Stimulated activated naive B cell treated with anti-CD40 and anti-IgM and Interleukin-4, amounts not matched to agents 10 μg/mL and 1 μg/mL and 100 μg/mL, for 72 hours (primary cell): ENCODE measurements around the gene EIF4G1.
A peak's percentile ranks its signal among the peaks of the same experiment; 100 is the strongest.
"Not testable (repeated sequence)": the region's sequence is repeated elsewhere in the genome, so short reads cannot be mapped to it uniquely, and the experiment has no call there.

Experiments used
- ATAC-seq, 2 donors: fragments of 150-1000 bp; cut with Tn5 transposase; replicated peaks; 2 replicates each; pipeline ENCODE4 v1.10.0; 2021; ENCODE audit warnings: moderate library complexity in 1 of 2
- DNase-seq: peaks from one replicate; pipeline ENCODE4 v3.0.0; 2021
- H3K27ac Mint-ChIP-seq: one replicate; pipeline ENCODE4 v1.8.0; 2022; ENCODE audit warnings: mild to moderate bottlenecking, mixed read lengths
- H3K27me3 Mint-ChIP-seq, 2 donors: one replicate each; pipeline ENCODE4 v1.8.0; 2022; ENCODE audit warnings: mixed read lengths in 2 of 2
- H3K36me3 Mint-ChIP-seq, 2 donors: one replicate each; pipeline ENCODE4 v1.8.0; 2022; ENCODE audit warnings: mixed read lengths in 2 of 2, mild to moderate bottlenecking in 1 of 2
- H3K4me1 Mint-ChIP-seq, 2 donors: one replicate each; pipeline ENCODE4 v1.8.0; 2022; ENCODE audit warnings: mixed read lengths in 2 of 2, mild to moderate bottlenecking in 1 of 2
- H3K4me3 Mint-ChIP-seq, 2 donors: one replicate each; pipeline ENCODE4 v1.8.0; 2022; ENCODE audit warnings: mild to moderate bottlenecking in 2 of 2, mixed read lengths in 2 of 2, moderate library complexity in 1 of 2
- H3K9me3 Mint-ChIP-seq, 2 donors: one replicate each; pipeline ENCODE4 v1.8.0; 2022; ENCODE audit warnings: mixed read lengths in 2 of 2, mild to moderate bottlenecking in 1 of 2

EIF4G1 gene

GRCh38 chr3:184334470-184335158 is 20.2 kb downstream of the EIF4G1 start:
- H3K36me3 Mint-ChIP-seq = peaks cover 44 to 56% of the 10 kb centered on the region in 2 donors
- H3K27me3 Mint-ChIP-seq = no peaks in the 10 kb centered on the region
- no peaks in the 10 kb centered on the region for H3K9me3 Mint-ChIP-seq
- peak overlapping the region; percentile 21 to 31 for H3K4me3 Mint-ChIP-seq
- DNase-seq (no peak), ATAC-seq (peak in 1 of 2 donors; percentile 20)
- H3K27ac Mint-ChIP-seq = peak overlapping the region; percentile 77
- peaks cover 35 to 65% of the 10 kb centered on the region in 2 donors for H3K4me1 Mint-ChIP-seq

DNA sequence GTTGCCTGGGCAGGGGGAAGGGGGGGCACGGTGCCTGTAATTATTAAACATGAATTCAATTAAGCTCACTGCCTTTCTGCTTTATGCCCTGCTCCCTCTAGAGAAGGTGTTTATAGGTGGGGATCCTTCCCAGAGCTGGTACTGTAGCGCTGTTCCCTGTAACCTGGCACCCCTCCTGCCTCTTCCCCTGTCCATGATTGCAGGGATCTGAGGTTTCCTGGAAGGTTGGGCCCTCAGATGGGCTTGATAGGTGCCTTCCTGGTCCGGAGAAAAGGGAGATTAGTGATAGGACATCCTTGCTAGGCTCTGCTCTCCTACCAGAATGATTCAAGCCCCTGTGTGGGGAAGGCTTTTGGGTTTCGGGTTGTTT is 20.9 kb downstream of the EIF4G1 start:
- Mint-ChIP-seq H3K27me3 (no peaks in the 10 kb centered on the region), H3K9me3 (no peaks in the 10 kb centered on the region), H3K4me1 (peaks cover 35 to 62% of the 10 kb centered on the region in 2 donors), H3K27ac (peak overlapping the region; percentile 85), H3K36me3 (peaks cover 41 to 52% of the 10 kb centered on the region in 2 donors), H3K4me3 (peak overlapping the region; percentile 91 to 95)
- DNase-seq (no peak), ATAC-seq (peak in 1 of 2 donors; percentile 2)

- Mint-ChIP-seq H3K4me3 (peak overlapping the region; percentile 91 to 95), H3K36me3 (peaks cover 42 to 56% of the 10 kb centered on the region in 2 donors), H3K4me1 (peaks cover 39 to 62% of the 10 kb centered on the region in 2 donors), H3K27me3 (no peaks in the 10 kb centered on the region), H3K9me3 (no peaks in the 10 kb centered on the region), H3K27ac (peak overlapping the region; percentile 94)
- peak; percentile 69 to 81 for ATAC-seq
- DNase-seq = peak; percentile 77
Observed at GRCh38 chr3:184335661-184336546, 21.5 kb downstream of the EIF4G1 start.

- Mint-ChIP-seq H3K4me1 (peaks cover 40 to 62% of the 10 kb centered on the region in 2 donors), H3K4me3 (peak overlapping the region; percentile 91 to 95), H3K36me3 (peaks cover 37 to 54% of the 10 kb centered on the region in 2 donors), H3K27me3 (no peaks in the 10 kb centered on the region), H3K9me3 (no peaks in the 10 kb centered on the region), H3K27ac (peak overlapping the region; percentile 94)
- DNase-seq = no peak
- ATAC-seq = peak; percentile 13 to 26
Observed at GRCh38 chr3:184336547-184337398, 22.4 kb downstream of the EIF4G1 start.

GRCh38 chr3:184337399-184337714 is 23.0 kb downstream of the EIF4G1 start, which contains the start of gene FAM131A:
Gene FAM131A (plus strand): TSS chr3:184337600. CDS start chr3:184337631, 31 bp downstream.
- Mint-ChIP-seq H3K36me3 (peaks cover 34 to 50% of the 10 kb centered on the region in 2 donors), H3K4me3 (peak within 1 kb of the TSS; percentile 91 to 95), H3K4me1 (peaks cover 40 to 60% of the 10 kb centered on the region in 2 donors), H3K27ac (peak within 1 kb of the TSS; percentile 94), H3K9me3 (no peaks in the 10 kb centered on the region), H3K27me3 (no peaks in the 10 kb centered on the region)
- DNase-seq (no peak), ATAC-seq (no peak)

GRCh38 chr3:184337981-184338380 is 23.6 kb downstream of the EIF4G1 start:
- H3K4me1 Mint-ChIP-seq = peaks cover 37 to 54% of the 10 kb centered on the region in 2 donors
- H3K27ac Mint-ChIP-seq = no peak overlapping the region
- H3K4me3 Mint-ChIP-seq = peak overlapping the region in 1 of 2 donors; percentile 18
- H3K27me3 Mint-ChIP-seq = no peaks in the 10 kb centered on the region
- no peaks in the 10 kb centered on the region for H3K9me3 Mint-ChIP-seq
- ATAC-seq (no peak), DNase-seq (no peak)
- peaks cover 32 to 48% of the 10 kb centered on the region in 2 donors for H3K36me3 Mint-ChIP-seq

- H3K4me1 Mint-ChIP-seq = peaks cover 33 to 48% of the 10 kb centered on the region in 2 donors
- peaks cover 31 to 48% of the 10 kb centered on the region in 2 donors for H3K36me3 Mint-ChIP-seq
- no peaks in the 10 kb centered on the region for H3K27me3 Mint-ChIP-seq
- no peaks in the 10 kb centered on the region for H3K9me3 Mint-ChIP-seq
- peak overlapping the region in 1 of 2 donors; percentile 36 for H3K4me3 Mint-ChIP-seq
- ATAC-seq = no peak
- peak overlapping the region; percentile 75 for H3K27ac Mint-ChIP-seq
- DNase-seq = no peak
Observed at GRCh38 chr3:184338511-184338945, 24.1 kb downstream of the EIF4G1 start.

DNA sequence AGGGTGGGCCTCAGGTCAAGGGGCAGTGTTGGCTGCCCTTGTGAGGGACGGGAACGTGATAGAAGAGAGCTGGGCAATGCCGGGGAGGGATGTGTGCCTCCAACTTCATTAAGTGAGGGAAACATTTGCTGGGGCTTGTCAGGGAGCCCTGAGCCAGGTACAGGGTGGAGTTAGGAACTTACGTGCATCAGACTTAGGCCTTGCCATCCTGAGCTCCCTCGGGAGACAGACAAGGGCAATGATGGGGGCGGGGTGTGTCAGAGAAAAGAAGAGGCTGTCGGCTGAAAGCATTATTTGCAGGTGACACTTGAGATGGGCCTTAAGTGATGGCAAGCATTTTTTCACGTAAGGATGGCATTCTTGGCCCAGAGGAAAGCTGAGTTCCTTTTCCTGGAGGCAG is 24.6 kb downstream of the EIF4G1 start:
- Mint-ChIP-seq H3K9me3 (no peaks in the 10 kb centered on the region), H3K4me3 (peak overlapping the region in 1 of 2 donors; percentile 36), H3K4me1 (peaks cover 29 to 43% of the 10 kb centered on the region in 2 donors), H3K27ac (peak overlapping the region; percentile 75), H3K27me3 (no peaks in the 10 kb centered on the region), H3K36me3 (peaks cover 28 to 44% of the 10 kb centered on the region in 2 donors)
- no peak for DNase-seq
- no peak for ATAC-seq

- not testable (repeated sequence) for H3K9me3 Mint-ChIP-seq, H3K4me3 Mint-ChIP-seq, DNase-seq, ATAC-seq, H3K27ac Mint-ChIP-seq, H3K27me3 Mint-ChIP-seq
- H3K36me3 Mint-ChIP-seq = peaks cover 25 to 42% of the 10 kb centered on the region in 2 donors
- peaks cover 26 to 39% of the 10 kb centered on the region in 2 donors for H3K4me1 Mint-ChIP-seq
Observed at GRCh38 chr3:184339451-184340135, 25.2 kb downstream of the EIF4G1 start.

GRCh38 chr3:184341925-184342324 is 27.5 kb downstream of the EIF4G1 start:
- H3K36me3 Mint-ChIP-seq = peaks cover 30 to 47% of the 10 kb centered on the region in 2 donors
- ATAC-seq (no peak), DNase-seq (no peak)
- H3K27ac Mint-ChIP-seq = peak overlapping the region; percentile 51
- no peaks in the 10 kb centered on the region for H3K27me3 Mint-ChIP-seq
- no peaks in the 10 kb centered on the region for H3K9me3 Mint-ChIP-seq
- peaks cover 19 to 27% of the 10 kb centered on the region in 2 donors for H3K4me1 Mint-ChIP-seq
- H3K4me3 Mint-ChIP-seq = no peak overlapping the region

GRCh38 chr3:184343200-184343876 is 28.9 kb downstream of the EIF4G1 start:
- no peak for ATAC-seq
- Mint-ChIP-seq H3K9me3 (no peaks in the 10 kb centered on the region), H3K27ac (no peak overlapping the region), H3K36me3 (peaks cover 24 to 37% of the 10 kb centered on the region in 2 donors), H3K4me3 (no peak overlapping the region), H3K27me3 (no peaks in the 10 kb centered on the region), H3K4me1 (peaks cover 12 to 13% of the 10 kb centered on the region in 2 donors)
- DNase-seq = no peak

- DNase-seq (no peak), ATAC-seq (no peak)
- peaks cover 22 to 31% of the 10 kb centered on the region in 2 donors for H3K36me3 Mint-ChIP-seq
- no peaks in the 10 kb centered on the region for H3K27me3 Mint-ChIP-seq
- H3K27ac Mint-ChIP-seq = no peak overlapping the region
- H3K9me3 Mint-ChIP-seq = no peaks in the 10 kb centered on the region
- H3K4me1 Mint-ChIP-seq = peaks cover 4 to 7% of the 10 kb centered on the region in 2 donors
- H3K4me3 Mint-ChIP-seq = no peak overlapping the region
Observed at GRCh38 chr3:184344579-184345316, 30.3 kb downstream of the EIF4G1 start.
